Mammary epithelial cell (primary cell): ENCODE results near the gene SLC5A3.

Experiments used
- EZH2 ChIP-seq: IDR thresholded peaks from 2 replicates; pipeline ENCODE4 v1.6.1; 2012; ENCODE audit warnings: low read length, inconsistent platforms, borderline replicate concordance
- TF ChIP-seq, protein P1 (sequence below), 2 donors: IDR thresholded peaks in 1 of 2; conservative IDR thresholded peaks in 1 of 2; 2 replicates each; pipeline ENCODE4 v1.5.1; 2011 to 2012; ENCODE audit warnings: inconsistent platforms in 2 of 2, low read length in 2 of 2, mild to moderate bottlenecking in 2 of 2, control low read depth in 1 of 2, low read depth in 1 of 2; ENCODE audit not compliant: insufficient read depth in 1 of 2; ENCODE audit errors: extremely low read depth in 1 of 2

DNA sequence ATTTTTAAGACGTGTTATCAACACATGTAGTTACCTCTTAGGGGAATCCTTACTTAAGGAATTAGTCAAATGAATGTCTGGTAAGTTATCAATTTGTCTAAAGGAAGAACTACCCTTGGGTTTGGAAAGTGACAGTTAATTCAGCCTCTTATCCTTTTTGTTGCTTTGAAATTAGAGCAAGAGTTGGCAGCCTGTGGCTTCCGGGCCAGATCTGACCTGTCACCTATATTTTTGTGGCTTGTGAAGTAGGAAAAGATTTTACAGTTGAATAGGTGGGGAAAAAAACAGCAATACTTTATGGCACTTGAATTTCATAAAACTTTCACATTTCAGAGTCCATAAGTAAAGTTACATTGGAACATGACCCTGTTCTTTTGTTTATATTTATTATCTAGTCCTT lies 5.5 kb downstream of the SLC5A3 start:
- TF ChIP-seq, protein P1, sequence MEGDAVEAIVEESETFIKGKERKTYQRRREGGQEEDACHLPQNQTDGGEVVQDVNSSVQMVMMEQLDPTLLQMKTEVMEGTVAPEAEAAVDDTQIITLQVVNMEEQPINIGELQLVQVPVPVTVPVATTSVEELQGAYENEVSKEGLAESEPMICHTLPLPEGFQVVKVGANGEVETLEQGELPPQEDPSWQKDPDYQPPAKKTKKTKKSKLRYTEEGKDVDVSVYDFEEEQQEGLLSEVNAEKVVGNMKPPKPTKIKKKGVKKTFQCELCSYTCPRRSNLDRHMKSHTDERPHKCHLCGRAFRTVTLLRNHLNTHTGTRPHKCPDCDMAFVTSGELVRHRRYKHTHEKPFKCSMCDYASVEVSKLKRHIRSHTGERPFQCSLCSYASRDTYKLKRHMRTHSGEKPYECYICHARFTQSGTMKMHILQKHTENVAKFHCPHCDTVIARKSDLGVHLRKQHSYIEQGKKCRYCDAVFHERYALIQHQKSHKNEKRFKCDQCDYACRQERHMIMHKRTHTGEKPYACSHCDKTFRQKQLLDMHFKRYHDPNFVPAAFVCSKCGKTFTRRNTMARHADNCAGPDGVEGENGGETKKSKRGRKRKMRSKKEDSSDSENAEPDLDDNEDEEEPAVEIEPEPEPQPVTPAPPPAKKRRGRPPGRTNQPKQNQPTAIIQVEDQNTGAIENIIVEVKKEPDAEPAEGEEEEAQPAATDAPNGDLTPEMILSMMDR (conservative IDR thresholded peaks at IDR 0.05 in 1 of 2, IDR thresholded peaks at IDR 0.05 in 1 of 2; ENCODE audit: extremely low read depth in 1 of 2, insufficient read depth in 1 of 2, low read depth in 1 of 2, low read length in 2 of 2): no peak
- TF ChIP-seq EZH2: no peak
